Muscle of arm (tissue), 12 donors: ENCODE measurements around the gene ADAMTS6. TPM values are rescaled to one million over a fixed set of nuclear protein-coding genes. Genes with fewer than 3 reads are reported as not detected.
A peak's percentile ranks its signal among the peaks of the same experiment; 100 is the strongest.
"Not testable (repeated sequence)": the region's sequence is repeated elsewhere in the genome, so short reads cannot be mapped to it uniquely, and the experiment has no call there.

Source experiments
- DNase-seq: peaks from one replicate; pipeline ENCODE4 v3.0.0-alpha.2; 2013
- polyA plus RNA-seq, 12 donors: library from polyadenylated mRNA; unstranded; fragments of 120-200 nt; gene quantifications; one replicate each; pipeline ENCODE4 v1.2.1, GENCODE V29; 2013; ENCODE audit not compliant: insufficient read length in 12 of 12

The ADAMTS6 gene
- polyA plus RNA-seq, 12 donors: 0.93 to 2.6 (median 1.6) TPM; not detected in 1

GRCh38 chr5:65198456-65199120, 283.1 kb downstream of the ADAMTS6 start:
- no peak for DNase-seq

- DNase-seq: no peak
Measured at GRCh38 chr5:65197531-65198455, 283.9 kb downstream of the ADAMTS6 start.

- DNase-seq: no peak
Measured at GRCh38 chr5:65194871-65195270, 286.8 kb downstream of the ADAMTS6 start.

- DNase-seq: no peak
Measured at GRCh38 chr5:65192331-65192730, 289.4 kb downstream of the ADAMTS6 start.

GRCh38 chr5:65191554-65192135, 290.1 kb downstream of the ADAMTS6 start:
- no peak for DNase-seq

- DNase-seq: no peak
Measured at GRCh38 chr5:65190328-65191053, 291.2 kb downstream of the ADAMTS6 start.

- DNase-seq: no peak
Measured at GRCh38 chr5:65186646-65187227, 295.0 kb downstream of the ADAMTS6 start.

- DNase-seq: no peak
Measured at GRCh38 chr5:65185468-65185867, 296.3 kb downstream of the ADAMTS6 start.

- no peak for DNase-seq
Measured at GRCh38 chr5:65184780-65185179, 296.9 kb downstream of the ADAMTS6 start.

- DNase-seq: not testable (repeated sequence)
Measured at GRCh38 chr5:65174231-65174630, 307.5 kb downstream of the ADAMTS6 start.

GRCh38 chr5:65173130-65173525, 308.6 kb downstream of the ADAMTS6 start:
- no peak for DNase-seq

GRCh38 chr5:65172486-65173129, 309.1 kb downstream of the ADAMTS6 start:
- no peak for DNase-seq

- DNase-seq: no peak
Measured at GRCh38 chr5:65171645-65172044, 310.1 kb downstream of the ADAMTS6 start.

- no peak for DNase-seq
Measured at GRCh38 chr5:65163698-65164097, 318.0 kb downstream of the ADAMTS6 start.

GRCh38 chr5:65161655-65162054, 320.1 kb downstream of the ADAMTS6 start:
- no peak for DNase-seq

- DNase-seq: no peak
Measured at GRCh38 chr5:65157906-65158603, 323.7 kb downstream of the ADAMTS6 start.

GRCh38 chr5:65156933-65157332, 324.8 kb downstream of the ADAMTS6 start:
- DNase-seq: no peak

- no peak for DNase-seq
Measured at GRCh38 chr5:65152131-65152530, 329.6 kb downstream of the ADAMTS6 start.

- DNase-seq: peak; percentile 8
Measured at GRCh38 chr5:65151614-65152013, 330.1 kb downstream of the ADAMTS6 start.

GRCh38 chr5:65150599-65151304, 331.0 kb downstream of the ADAMTS6 start:
- no peak for DNase-seq
